Colonic mucosa (tissue), 4 donors: Measurements from ENCODE around the gene ZC3H7A. TPM values are rescaled to one million over a fixed set of nuclear protein-coding genes. Genes with fewer than 3 reads are reported as not detected.

Experiments used
- DNase-seq: peaks from one replicate; pipeline ENCODE4 v3.0.0-alpha.2; 2020
- H3K27ac ChIP-seq: fragments of 200-600 bp; one replicate; pipeline ENCODE4 v1.8.0; 2021
- H3K27me3 ChIP-seq: fragments of 200-600 bp; one replicate; pipeline ENCODE4 v1.8.0; 2021
- H3K36me3 ChIP-seq: fragments of 200-600 bp; one replicate; pipeline ENCODE4 v1.8.0; 2021
- H3K4me1 ChIP-seq: fragments of 200-600 bp; one replicate; pipeline ENCODE4 v1.8.0; 2021; ENCODE audit warnings: mild to moderate bottlenecking
- H3K4me3 ChIP-seq: fragments of 200-600 bp; one replicate; pipeline ENCODE4 v1.8.0; 2021
- H3K9ac ChIP-seq, 2 donors: one replicate each; pipeline ENCODE4 v1.7.0; 2013; ENCODE audit warnings: control low read depth in 2 of 2, low read depth in 2 of 2, low read length in 2 of 2
- H3K9me3 ChIP-seq: fragments of 200-600 bp; one replicate; pipeline ENCODE4 v1.8.0; 2021
- intact Hi-C: fragments of 100-400 bp; cut with DNase I; formaldehyde crosslinking; loops from one replicate; pipeline ENCODE4 v1.14.1; 2022
- total RNA-seq, 2 donors: library from RNA; stranded (reverse); fragmentation: NEBNext Ultra II Directional in 1 of 2; extraction: Animal tissue kit (Norgen Biotek cat#: 25700) in 1 of 2; gene quantifications; one replicate each; pipeline ENCODE4 v1.2.1, GENCODE V29; 2021
- TF ChIP-seq, protein P1 (sequence below): fragments of 200-600 bp; IDR thresholded peaks from one replicate; pipeline ENCODE4 v1.8.0; 2022; ENCODE audit warnings: antibody characterized with exemption, mild to moderate bottlenecking
- donor health status: healthy.
- donor health status: DM: no; HTN: no; CAD: no.
- donor health status: DM: no; HTN: no; CAD: no.

Gene ZC3H7A
- total RNA-seq, 2 donors from 2014 or later: 40.2 to 47.1 TPM

DNA sequence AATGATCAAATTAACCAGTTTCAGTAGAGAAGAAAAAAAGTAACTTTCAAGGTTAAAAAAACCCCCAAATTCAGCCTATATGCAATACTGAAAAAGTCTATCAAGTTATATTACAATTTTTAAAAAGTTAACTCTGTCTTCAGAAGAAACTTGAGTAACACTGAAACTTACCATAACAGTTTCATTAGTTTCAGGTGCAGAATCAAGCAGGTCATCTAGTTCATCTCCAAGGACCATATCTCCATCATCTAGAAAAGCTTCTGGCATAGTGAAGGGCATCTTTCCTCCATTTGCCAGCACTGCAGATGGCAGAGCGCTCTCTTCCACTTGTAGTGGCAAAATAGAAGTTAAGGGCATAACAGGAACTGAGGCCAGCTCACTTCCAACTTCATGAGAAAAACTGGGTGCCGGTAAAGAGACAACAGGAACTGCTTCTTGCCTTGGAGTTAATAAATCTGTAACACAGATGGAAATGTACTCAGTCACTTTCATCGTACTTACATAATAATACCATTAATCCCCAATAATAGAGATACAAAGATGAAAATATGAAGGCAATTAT lies 22.9 kb downstream of the ZC3H7A start:
- no peak for DNase-seq
- Histone ChIP-seq H3K9me3 (no peaks in the 10 kb centered on the region), H3K27ac (no peak overlapping the region), H3K36me3 (peaks cover 16% of the 10 kb centered on the region), H3K4me1 (no peaks in the 10 kb centered on the region), H3K4me3 (no peak overlapping the region), H3K9ac (no peak overlapping the region), H3K27me3 (no peaks in the 10 kb centered on the region)
- intact Hi-C loops: no loop called here
- TF ChIP-seq, protein P1, sequence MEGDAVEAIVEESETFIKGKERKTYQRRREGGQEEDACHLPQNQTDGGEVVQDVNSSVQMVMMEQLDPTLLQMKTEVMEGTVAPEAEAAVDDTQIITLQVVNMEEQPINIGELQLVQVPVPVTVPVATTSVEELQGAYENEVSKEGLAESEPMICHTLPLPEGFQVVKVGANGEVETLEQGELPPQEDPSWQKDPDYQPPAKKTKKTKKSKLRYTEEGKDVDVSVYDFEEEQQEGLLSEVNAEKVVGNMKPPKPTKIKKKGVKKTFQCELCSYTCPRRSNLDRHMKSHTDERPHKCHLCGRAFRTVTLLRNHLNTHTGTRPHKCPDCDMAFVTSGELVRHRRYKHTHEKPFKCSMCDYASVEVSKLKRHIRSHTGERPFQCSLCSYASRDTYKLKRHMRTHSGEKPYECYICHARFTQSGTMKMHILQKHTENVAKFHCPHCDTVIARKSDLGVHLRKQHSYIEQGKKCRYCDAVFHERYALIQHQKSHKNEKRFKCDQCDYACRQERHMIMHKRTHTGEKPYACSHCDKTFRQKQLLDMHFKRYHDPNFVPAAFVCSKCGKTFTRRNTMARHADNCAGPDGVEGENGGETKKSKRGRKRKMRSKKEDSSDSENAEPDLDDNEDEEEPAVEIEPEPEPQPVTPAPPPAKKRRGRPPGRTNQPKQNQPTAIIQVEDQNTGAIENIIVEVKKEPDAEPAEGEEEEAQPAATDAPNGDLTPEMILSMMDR: no peak

DNA sequence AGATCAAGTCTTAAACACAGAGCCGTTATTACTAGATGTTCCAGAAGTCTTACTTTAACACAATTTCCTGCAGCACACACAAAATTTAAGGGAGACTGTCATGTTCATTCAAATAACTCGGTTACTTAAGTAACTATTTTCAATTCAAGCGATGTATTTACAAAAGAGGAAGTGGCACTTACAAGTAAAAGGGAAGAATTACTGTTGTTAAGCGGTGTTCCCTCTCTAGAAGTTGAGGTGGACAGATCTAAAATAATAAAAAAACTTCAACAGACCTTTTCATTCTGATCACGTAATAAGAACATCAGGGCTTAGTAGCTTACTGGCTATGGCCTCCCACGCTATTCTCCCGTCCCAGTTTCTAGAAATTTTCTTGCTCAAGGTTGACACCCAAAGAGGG lies 28.2 kb downstream of the ZC3H7A start:
- Histone ChIP-seq H3K4me3 (no peak overlapping the region), H3K9me3 (no peaks in the 10 kb centered on the region), H3K9ac (no peak overlapping the region), H3K27me3 (no peaks in the 10 kb centered on the region), H3K4me1 (no peaks in the 10 kb centered on the region), H3K36me3 (peaks cover 26% of the 10 kb centered on the region), H3K27ac (no peak overlapping the region)
- TF ChIP-seq, protein P1: no peak
- intact Hi-C loops: no loop called here
- no peak for DNase-seq

DNA sequence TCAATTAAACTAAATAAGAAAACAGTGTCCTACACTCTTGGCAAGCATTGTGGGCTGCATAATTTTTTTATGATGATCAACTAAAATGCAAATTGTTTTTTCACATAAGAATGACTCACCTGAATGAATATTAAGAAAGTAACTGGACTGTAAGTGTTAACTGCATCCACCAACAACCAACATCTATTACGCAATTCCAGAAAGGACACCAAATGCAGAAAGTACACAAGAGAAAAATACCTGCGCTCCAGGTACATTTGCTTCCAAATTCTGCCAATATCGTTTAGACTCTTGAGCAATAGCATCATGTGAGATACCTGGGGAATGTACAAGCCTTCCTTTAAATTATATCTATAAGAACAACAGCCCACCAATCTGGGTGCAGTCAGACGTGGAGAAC lies 34.6 kb downstream of the ZC3H7A start:
- Histone ChIP-seq H3K27ac (no peak overlapping the region), H3K27me3 (no peaks in the 10 kb centered on the region), H3K9me3 (no peaks in the 10 kb centered on the region), H3K4me1 (peaks cover 3% of the 10 kb centered on the region), H3K9ac (no peak overlapping the region), H3K36me3 (peaks cover 18% of the 10 kb centered on the region), H3K4me3 (no peak overlapping the region)
- TF ChIP-seq, protein P1: no peak
- DNase-seq: no peak
- intact Hi-C loops: no loop called here

DNA sequence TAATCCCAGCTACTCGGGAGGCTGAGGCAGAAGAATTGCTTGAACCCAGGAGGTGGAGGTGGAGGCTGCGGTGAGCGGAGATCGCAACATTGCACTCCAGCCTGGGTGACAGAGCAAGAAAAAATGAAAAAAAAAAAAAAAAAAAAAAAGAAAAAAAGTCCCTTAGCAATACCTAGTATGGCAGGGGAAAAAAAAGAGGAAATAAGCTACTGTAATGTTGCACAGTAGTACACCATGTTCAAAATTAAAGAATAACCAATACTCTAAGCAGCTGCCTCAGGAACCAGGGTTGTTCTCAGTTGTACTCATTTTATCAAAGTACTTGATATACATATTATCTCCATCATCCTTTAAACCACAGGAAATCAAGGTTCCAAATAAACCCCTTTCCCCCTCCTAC lies 37.1 kb downstream of the ZC3H7A start:
- Histone ChIP-seq H3K9ac (no peak overlapping the region), H3K27ac (no peak overlapping the region), H3K9me3 (no peaks in the 10 kb centered on the region), H3K4me3 (no peak overlapping the region), H3K36me3 (peaks cover 11% of the 10 kb centered on the region), H3K4me1 (peaks cover 3% of the 10 kb centered on the region), H3K27me3 (no peaks in the 10 kb centered on the region)
- no peak for DNase-seq
- TF ChIP-seq, protein P1: no peak
- intact Hi-C loops: no loop called here

DNA sequence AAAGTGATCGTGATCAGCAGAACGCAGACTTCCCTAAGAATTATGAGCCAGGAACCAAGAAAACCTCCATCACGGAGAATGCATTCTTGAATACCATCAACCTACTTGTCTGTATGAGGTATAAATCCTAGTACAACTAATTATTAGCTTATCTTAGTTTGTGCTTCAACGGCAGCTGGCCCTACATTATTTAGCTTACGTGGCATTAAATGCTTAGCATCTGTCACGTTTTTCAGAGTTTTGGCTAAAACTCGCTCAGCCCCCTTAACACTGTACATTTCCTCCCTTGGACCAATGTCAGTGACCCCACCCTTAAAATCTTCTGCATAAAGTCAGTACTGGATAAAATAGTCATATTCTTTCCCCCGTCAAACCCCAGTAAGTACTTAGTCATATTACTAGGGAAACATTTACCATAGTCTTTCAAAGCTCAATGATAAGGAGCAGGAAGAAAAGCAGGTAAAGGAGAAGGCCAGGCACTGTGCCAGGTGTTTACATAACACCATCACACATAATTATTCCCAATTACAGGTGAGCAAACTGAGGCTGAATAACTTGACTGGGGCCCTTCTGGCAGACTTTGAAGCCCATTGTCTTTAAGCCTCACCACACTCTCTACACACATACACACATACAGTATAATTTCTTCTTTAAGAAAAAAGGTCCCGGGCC lies 37.8 kb downstream of the ZC3H7A start:
- H3K4me1 ChIP-seq: peaks cover 3% of the 10 kb centered on the region
- TF ChIP-seq, protein P1: no peak
- H3K9ac ChIP-seq: no peak overlapping the region
- peak; percentile 78 for DNase-seq
- no peaks in the 10 kb centered on the region for H3K9me3 ChIP-seq
- no peak overlapping the region for H3K27ac ChIP-seq
- peaks cover 11% of the 10 kb centered on the region for H3K36me3 ChIP-seq
- intact Hi-C loops: no loop called here
- no peaks in the 10 kb centered on the region for H3K27me3 ChIP-seq
- no peak overlapping the region for H3K4me3 ChIP-seq
